ENCODE measurements around the gene FBXW11. TPM values are rescaled to one million over a fixed set of nuclear protein-coding genes. Genes with fewer than 3 reads are reported as not detected.

FBXW11 gene
- total and polyA plus RNA-seq, 2 of the 13 experiments (the other 11 are each of a cell fraction or from before 2014, with no cell fraction given): 31.7 to 53.6 TPM

DNA sequence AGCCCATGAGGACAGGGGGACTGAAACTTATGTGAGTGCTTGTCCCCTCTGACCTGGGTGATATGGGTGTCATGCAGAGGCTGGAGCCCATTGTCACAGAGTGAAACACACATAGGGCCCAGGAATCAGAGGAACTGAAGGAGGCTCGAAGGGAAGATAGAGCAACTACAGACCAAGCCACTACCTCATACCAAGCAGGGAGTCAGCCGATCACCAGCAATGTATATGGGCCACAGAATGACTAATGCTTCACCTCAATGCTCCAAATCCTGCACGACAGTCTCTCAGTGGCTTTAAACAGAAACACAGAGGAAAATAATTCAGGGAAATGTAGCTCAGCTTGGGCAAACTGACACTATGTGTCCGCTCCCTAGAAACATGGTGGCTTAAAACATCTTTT lies 8.9 kb upstream of the FBXW11 start:
- Histone ChIP-seq H4K20me1 (ENCODE audit: insufficient read depth, low read length) (no peaks in the 10 kb centered on the region), H3K4me3 (replicated peaks in 1 of 3; ENCODE audit: insufficient read depth in 1 of 3, low read depth in 2 of 3, low read length in 3 of 3) (no peak overlapping the region), H3K9ac (ENCODE audit: insufficient read depth, low read depth, low read length) (no peak overlapping the region), H3K27ac (ENCODE audit: extremely low read length, insufficient read depth, low read length) (no peak overlapping the region), H3K79me2 (ENCODE audit: insufficient read depth, low read length) (no peaks in the 10 kb centered on the region), H3K9me3 (ENCODE audit: low read length) (no peaks in the 10 kb centered on the region), H2AFZ (ENCODE audit: low read length) (no peak overlapping the region), H3K4me1 (ENCODE audit: insufficient read depth, low read length) (no peaks in the 10 kb centered on the region; the same call in 1 of the 2 replicates), H3K36me3 (replicated peaks in 1 of 2; ENCODE audit: control insufficient read depth in 1 of 2, insufficient read depth in 2 of 2, low read length in 2 of 2) (no peaks in the 10 kb centered on the region), H3K27me3 (ENCODE audit: control insufficient read depth in 1 of 2, insufficient read depth in 2 of 2, low read length in 2 of 2) (no peaks in the 10 kb centered on the region), H3K4me2 (ENCODE audit: low read depth, low read length) (peak overlapping the region; percentile 27; the same call in 1 of the 2 replicates)
- DNase-seq (ENCODE audit: low spot score): no peak
- ATAC-seq: no peak; the same call in 1 of the 3 replicates
- intact Hi-C loops (cut with micrococcal nuclease; ENCODE audit: unreplicated experiment) (no loop called here), in situ Hi-C loops (cut with HindIII; ENCODE audit: extremely low pct_ligation_motif_present, low pct_unique_long_range_greater_than_20kb) (no loop called here)
- no TSS peak for BruUV-seq (replicated peaks)
- ChIA-PET POLR2A (interaction anchor here (1.1 kb wide), 1 partner anchor 8 kb away, joined by 4 read pairs; the partner anchor contains the start of gene FBXW11), CTCF (ENCODE audit: low intra/inter-chr PET ratio, low total read pairs) (no interaction called here)
- WGBS (ENCODE audit: low lambda C conversion rate): 58% methylated on average over 4 of the region's 4 CpGs
- FAIRE-seq: no peak
- TF ChIP-seq, protein P1, sequence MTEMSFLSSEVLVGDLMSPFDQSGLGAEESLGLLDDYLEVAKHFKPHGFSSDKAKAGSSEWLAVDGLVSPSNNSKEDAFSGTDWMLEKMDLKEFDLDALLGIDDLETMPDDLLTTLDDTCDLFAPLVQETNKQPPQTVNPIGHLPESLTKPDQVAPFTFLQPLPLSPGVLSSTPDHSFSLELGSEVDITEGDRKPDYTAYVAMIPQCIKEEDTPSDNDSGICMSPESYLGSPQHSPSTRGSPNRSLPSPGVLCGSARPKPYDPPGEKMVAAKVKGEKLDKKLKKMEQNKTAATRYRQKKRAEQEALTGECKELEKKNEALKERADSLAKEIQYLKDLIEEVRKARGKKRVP (CRISPR knock-in tag; IDR thresholded peaks at IDR 0.05): no peak
- TF ChIP-seq, protein P2, sequence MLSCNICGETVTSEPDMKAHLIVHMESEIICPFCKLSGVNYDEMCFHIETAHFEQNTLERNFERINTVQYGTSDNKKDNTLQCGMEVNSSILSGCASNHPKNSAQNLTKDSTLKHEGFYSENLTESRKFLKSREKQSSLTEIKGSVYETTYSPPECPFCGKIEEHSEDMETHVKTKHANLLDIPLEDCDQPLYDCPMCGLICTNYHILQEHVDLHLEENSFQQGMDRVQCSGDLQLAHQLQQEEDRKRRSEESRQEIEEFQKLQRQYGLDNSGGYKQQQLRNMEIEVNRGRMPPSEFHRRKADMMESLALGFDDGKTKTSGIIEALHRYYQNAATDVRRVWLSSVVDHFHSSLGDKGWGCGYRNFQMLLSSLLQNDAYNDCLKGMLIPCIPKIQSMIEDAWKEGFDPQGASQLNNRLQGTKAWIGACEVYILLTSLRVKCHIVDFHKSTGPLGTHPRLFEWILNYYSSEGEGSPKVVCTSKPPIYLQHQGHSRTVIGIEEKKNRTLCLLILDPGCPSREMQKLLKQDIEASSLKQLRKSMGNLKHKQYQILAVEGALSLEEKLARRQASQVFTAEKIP (CRISPR knock-in tag; IDR thresholded peaks at IDR 0.05; ENCODE audit: borderline replicate concordance): no peak
- TF ChIP-seq ZNF746 (CRISPR knock-in tag; IDR thresholded peaks at IDR 0.05): no peak
- TF ChIP-seq, protein P3, sequence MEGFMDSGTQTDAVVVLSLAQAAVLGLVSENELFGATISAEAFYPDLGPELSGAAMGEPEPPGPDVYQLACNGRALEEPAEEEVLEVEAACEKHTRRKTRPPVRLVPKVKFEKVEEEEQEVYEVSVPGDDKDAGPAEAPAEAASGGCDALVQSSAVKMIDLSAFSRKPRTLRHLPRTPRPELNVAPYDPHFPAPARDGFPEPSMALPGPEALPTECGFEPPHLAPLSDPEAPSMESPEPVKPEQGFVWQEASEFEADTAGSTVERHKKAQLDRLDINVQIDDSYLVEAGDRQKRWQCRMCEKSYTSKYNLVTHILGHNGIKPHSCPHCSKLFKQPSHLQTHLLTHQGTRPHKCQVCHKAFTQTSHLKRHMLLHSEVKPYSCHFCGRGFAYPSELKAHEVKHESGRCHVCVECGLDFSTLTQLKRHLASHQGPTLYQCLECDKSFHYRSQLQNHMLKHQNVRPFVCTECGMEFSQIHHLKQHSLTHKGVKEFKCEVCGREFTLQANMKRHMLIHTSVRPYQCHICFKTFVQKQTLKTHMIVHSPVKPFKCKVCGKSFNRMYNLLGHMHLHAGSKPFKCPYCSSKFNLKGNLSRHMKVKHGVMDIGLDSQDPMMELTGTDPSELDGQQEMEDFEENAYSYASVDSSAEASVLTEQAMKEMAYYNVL (CRISPR knock-in tag; IDR thresholded peaks at IDR 0.05; ENCODE audit: borderline replicate concordance): no peak
- TF ChIP-seq ZNF775 (CRISPR knock-in tag; IDR thresholded peaks at IDR 0.05; ENCODE audit: borderline replicate concordance): no peak
- no peak for TF ChIP-seq SMC3 (IDR thresholded peaks at IDR 0.05; ENCODE audit: low read length)
- TF ChIP-seq, protein P4, sequence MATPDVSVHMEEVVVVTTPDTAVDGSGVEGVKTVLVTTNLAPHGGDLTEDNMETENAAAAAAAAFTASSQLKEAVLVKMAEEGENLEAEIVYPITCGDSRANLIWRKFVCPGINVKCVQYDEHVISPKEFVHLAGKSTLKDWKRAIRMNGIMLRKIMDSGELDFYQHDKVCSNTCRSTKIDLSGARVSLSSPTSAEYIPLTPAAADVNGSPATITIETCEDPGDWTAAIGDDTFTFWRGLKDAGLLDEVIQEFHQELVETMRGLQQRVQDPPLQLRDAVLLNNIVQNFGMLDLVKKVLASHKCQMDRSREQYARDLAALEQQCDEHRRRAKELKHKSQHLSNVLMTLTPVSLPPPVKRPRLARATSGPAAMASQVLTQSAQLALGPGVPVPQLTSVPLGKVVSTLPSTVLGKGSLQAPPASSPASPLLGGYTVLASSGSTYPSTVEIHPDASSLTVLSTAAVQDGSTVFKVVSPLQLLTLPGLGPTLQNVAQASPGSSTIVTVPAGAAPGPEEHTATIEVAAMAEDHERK (CRISPR knock-in tag; IDR thresholded peaks at IDR 0.05; ENCODE audit: low read depth): no peak
- TF ChIP-seq, protein P5, sequence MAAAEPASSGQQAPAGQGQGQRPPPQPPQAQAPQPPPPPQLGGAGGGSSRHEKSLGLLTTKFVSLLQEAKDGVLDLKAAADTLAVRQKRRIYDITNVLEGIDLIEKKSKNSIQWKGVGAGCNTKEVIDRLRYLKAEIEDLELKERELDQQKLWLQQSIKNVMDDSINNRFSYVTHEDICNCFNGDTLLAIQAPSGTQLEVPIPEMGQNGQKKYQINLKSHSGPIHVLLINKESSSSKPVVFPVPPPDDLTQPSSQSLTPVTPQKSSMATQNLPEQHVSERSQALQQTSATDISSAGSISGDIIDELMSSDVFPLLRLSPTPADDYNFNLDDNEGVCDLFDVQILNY (CRISPR knock-in tag; conservative IDR thresholded peaks at IDR 0.05): no peak
- TF ChIP-seq, protein P6, sequence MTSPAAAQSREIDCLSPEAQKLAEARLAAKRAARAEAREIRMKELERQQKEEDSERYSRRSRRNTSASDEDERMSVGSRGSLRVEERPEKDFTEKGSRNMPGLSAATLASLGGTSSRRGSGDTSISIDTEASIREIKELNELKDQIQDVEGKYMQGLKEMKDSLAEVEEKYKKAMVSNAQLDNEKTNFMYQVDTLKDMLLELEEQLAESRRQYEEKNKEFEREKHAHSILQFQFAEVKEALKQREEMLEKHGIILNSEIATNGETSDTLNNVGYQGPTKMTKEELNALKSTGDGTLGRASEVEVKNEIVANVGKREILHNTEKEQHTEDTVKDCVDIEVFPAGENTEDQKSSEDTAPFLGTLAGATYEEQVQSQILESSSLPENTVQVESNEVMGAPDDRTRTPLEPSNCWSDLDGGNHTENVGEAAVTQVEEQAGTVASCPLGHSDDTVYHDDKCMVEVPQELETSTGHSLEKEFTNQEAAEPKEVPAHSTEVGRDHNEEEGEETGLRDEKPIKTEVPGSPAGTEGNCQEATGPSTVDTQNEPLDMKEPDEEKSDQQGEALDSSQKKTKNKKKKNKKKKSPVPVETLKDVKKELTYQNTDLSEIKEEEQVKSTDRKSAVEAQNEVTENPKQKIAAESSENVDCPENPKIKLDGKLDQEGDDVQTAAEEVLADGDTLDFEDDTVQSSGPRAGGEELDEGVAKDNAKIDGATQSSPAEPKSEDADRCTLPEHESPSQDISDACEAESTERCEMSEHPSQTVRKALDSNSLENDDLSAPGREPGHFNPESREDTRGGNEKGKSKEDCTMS (CRISPR knock-in tag; conservative IDR thresholded peaks at IDR 0.05): no peak
- TF ChIP-seq ZNF788 (CRISPR knock-in tag; IDR thresholded peaks at IDR 0.05; ENCODE audit: borderline replicate concordance): no peak
- TF ChIP-seq ZFP90 (CRISPR knock-in tag; IDR thresholded peaks at IDR 0.05; ENCODE audit: borderline replicate concordance): no peak

All from HepG2 (cell line).